Limb (tissue), 2 donors: Measurements from ENCODE around the gene PDE3A.

Experiments used
- DNase-seq, 2 donors: peaks; one replicate each; pipeline ENCODE4 v3.0.0-alpha.2; 2016; ENCODE audit errors: extremely low spot score in 2 of 2

Gene PDE3A

GRCh38 chr12:20424841-20425240, 56.5 kb downstream of the PDE3A start:
- DNase-seq: no peak

- peak in 1 of 2 donors; percentile 37 for DNase-seq
These were observed 57.9 kb downstream of the PDE3A start for GRCh38 chr12:20426191-20426590.

GRCh38 chr12:20426957-20427356, 58.6 kb downstream of the PDE3A start:
- DNase-seq: no peak

- no peak for DNase-seq
These were observed 61.5 kb downstream of the PDE3A start for GRCh38 chr12:20429852-20430251.

- DNase-seq: no peak
These were observed 64.0 kb downstream of the PDE3A start for GRCh38 chr12:20432290-20432689.

GRCh38 chr12:20434996-20435395, 66.7 kb downstream of the PDE3A start:
- no peak for DNase-seq

- peak in 1 of 2 donors; percentile 35 for DNase-seq
These were observed 68.0 kb downstream of the PDE3A start for GRCh38 chr12:20436316-20436715.

- peak in 1 of 2 donors; percentile 78 for DNase-seq
These were observed 70.0 kb downstream of the PDE3A start for GRCh38 chr12:20438299-20438779.

GRCh38 chr12:20439626-20440025, 71.3 kb downstream of the PDE3A start:
- no peak for DNase-seq

GRCh38 chr12:20440408-20440807, 72.1 kb downstream of the PDE3A start:
- no peak for DNase-seq

GRCh38 chr12:20442322-20442721, 74.0 kb downstream of the PDE3A start:
- DNase-seq: no peak

- no peak for DNase-seq
These were observed 74.9 kb downstream of the PDE3A start for GRCh38 chr12:20443255-20443654.

GRCh38 chr12:20443792-20444191, 75.5 kb downstream of the PDE3A start:
- DNase-seq: no peak

GRCh38 chr12:20444595-20445170, 76.3 kb downstream of the PDE3A start:
- DNase-seq: no peak

- DNase-seq: no peak
These were observed 77.3 kb downstream of the PDE3A start for GRCh38 chr12:20445687-20446086.

- DNase-seq: no peak
These were observed 78.5 kb downstream of the PDE3A start for GRCh38 chr12:20446836-20447235.

GRCh38 chr12:20448781-20449180, 80.4 kb downstream of the PDE3A start:
- DNase-seq: no peak

- no peak for DNase-seq
These were observed 82.3 kb downstream of the PDE3A start for GRCh38 chr12:20450591-20451180.

- no peak for DNase-seq
These were observed 83.4 kb downstream of the PDE3A start for GRCh38 chr12:20451761-20452160.

- DNase-seq: no peak
These were observed 84.2 kb downstream of the PDE3A start for GRCh38 chr12:20452496-20453010.

GRCh38 chr12:20453756-20454310, 85.5 kb downstream of the PDE3A start:
- no peak for DNase-seq

- no peak for DNase-seq
These were observed 86.8 kb downstream of the PDE3A start for GRCh38 chr12:20455001-20455706.
